Loucy (cell line): Measurements from ENCODE around the gene SLX4IP.

Source experiments
- EZH2phosphoT487 ChIP-seq: fragments of 200-600 bp; IDR thresholded peaks from 2 replicates; pipeline ENCODE4 v1.6.1; 2018; ENCODE audit warnings: antibody characterized with exemption, mild to moderate bottlenecking, moderate library complexity, borderline replicate concordance
- TF ChIP-seq, protein P1 (sequence below): fragments of 200-600 bp; sonication (generic); conservative IDR thresholded peaks from 2 replicates; pipeline ENCODE4 v1.5.1; 2014; ENCODE audit warnings: mild to moderate bottlenecking, antibody characterized with exemption, low read length

GRCh38 chr20:10580700-10581099, 145.6 kb downstream of the SLX4IP start:
- no peak for TF ChIP-seq EZH2phosphoT487
- TF ChIP-seq, protein P1, sequence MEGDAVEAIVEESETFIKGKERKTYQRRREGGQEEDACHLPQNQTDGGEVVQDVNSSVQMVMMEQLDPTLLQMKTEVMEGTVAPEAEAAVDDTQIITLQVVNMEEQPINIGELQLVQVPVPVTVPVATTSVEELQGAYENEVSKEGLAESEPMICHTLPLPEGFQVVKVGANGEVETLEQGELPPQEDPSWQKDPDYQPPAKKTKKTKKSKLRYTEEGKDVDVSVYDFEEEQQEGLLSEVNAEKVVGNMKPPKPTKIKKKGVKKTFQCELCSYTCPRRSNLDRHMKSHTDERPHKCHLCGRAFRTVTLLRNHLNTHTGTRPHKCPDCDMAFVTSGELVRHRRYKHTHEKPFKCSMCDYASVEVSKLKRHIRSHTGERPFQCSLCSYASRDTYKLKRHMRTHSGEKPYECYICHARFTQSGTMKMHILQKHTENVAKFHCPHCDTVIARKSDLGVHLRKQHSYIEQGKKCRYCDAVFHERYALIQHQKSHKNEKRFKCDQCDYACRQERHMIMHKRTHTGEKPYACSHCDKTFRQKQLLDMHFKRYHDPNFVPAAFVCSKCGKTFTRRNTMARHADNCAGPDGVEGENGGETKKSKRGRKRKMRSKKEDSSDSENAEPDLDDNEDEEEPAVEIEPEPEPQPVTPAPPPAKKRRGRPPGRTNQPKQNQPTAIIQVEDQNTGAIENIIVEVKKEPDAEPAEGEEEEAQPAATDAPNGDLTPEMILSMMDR = no peak
